GM23338 (cell line): ENCODE data around the gene ZNF385C. TPM values are rescaled to one million over a fixed set of nuclear protein-coding genes. Genes with fewer than 3 reads are reported as not detected.

Source experiments
- ATAC-seq: fragments of 200-7000 bp; cut with Tn5 transposase; 3 replicates; pipeline ENCODE4 v1.9.1; 2020
- DNase-seq: peaks from one replicate; pipeline ENCODE4 v3.0.0-alpha.2; 2015; ENCODE audit warnings: low spot score
- H2AFZ ChIP-seq: fragments of 200-600 bp; sonication (generic); 2 replicates; pipeline ENCODE4 v1.8.0; 2016; ENCODE audit warnings: antibody characterized with exemption, mild to moderate bottlenecking, moderate library complexity
- H3F3A ChIP-seq: fragments of 200-600 bp; sonication (generic); replicated peaks from 2 replicates; pipeline ENCODE4 v1.8.0; 2017; ENCODE audit warnings: antibody characterized with exemption, mixed run types, low read depth
- H3K27ac ChIP-seq: fragments of 200-600 bp; sonication (generic); 2 replicates; pipeline ENCODE4 v1.6.1; 2016; ENCODE audit warnings: low read depth
- H3K27me3 ChIP-seq: fragments of 200-600 bp; sonication (generic); 2 replicates; pipeline ENCODE4 v1.8.0; 2016; ENCODE audit warnings: mild to moderate bottlenecking, mixed run types, moderate library complexity; ENCODE audit not compliant: insufficient read depth
- H3K36me3 ChIP-seq: fragments of 200-600 bp; sonication (generic); 2 replicates; pipeline ENCODE4 v1.8.0; 2016; ENCODE audit warnings: mild to moderate bottlenecking; ENCODE audit not compliant: insufficient read depth
- H3K4me1 ChIP-seq: fragments of 200-600 bp; sonication (generic); 2 replicates; pipeline ENCODE4 v1.8.0; 2016; ENCODE audit warnings: mild to moderate bottlenecking, moderate library complexity; ENCODE audit not compliant: insufficient read depth
- H3K4me2 ChIP-seq: fragments of 200-600 bp; sonication (generic); 2 replicates; pipeline ENCODE4 v1.7.1; 2017; ENCODE audit warnings: mixed run types
- H3K4me3 ChIP-seq: fragments of 200-600 bp; sonication (generic); 2 replicates; pipeline ENCODE4 v1.6.1; 2016; ENCODE audit warnings: mixed run types
- H3K79me2 ChIP-seq: fragments of 200-600 bp; sonication (generic); replicated peaks from 2 replicates; pipeline ENCODE4 v1.8.0; 2017; ENCODE audit warnings: mild to moderate bottlenecking; ENCODE audit not compliant: insufficient read depth
- H3K9me2 ChIP-seq: fragments of 200-600 bp; sonication (generic); 2 replicates; pipeline ENCODE4 v1.8.0; 2017; ENCODE audit not compliant: insufficient read depth
- H4K20me1 ChIP-seq: fragments of 200-600 bp; sonication (generic); replicated peaks from 2 replicates; pipeline ENCODE4 v1.8.0; 2017; ENCODE audit warnings: mild to moderate bottlenecking; ENCODE audit not compliant: insufficient read depth
- H3K27ac Mint-ChIP-seq: 2 replicates; pipeline ENCODE4 v1.8.0; 2020; ENCODE audit warnings: inconsistent platforms, mild to moderate bottlenecking, moderate library complexity, mixed read lengths
- H3K27me3 Mint-ChIP-seq: 3 replicates; pipeline ENCODE4 v1.8.0; 2022; ENCODE audit warnings: low read depth, mild to moderate bottlenecking, moderate library complexity, mixed read lengths, inconsistent platforms; ENCODE audit not compliant: insufficient read depth, poor library complexity
- H3K36me3 Mint-ChIP-seq: 3 replicates; pipeline ENCODE4 v1.8.0; 2021; ENCODE audit warnings: low read depth, mild to moderate bottlenecking, inconsistent platforms, moderate library complexity, mixed read lengths
- H3K4me1 Mint-ChIP-seq: 3 replicates; pipeline ENCODE4 v1.8.0; 2020; ENCODE audit warnings: mild to moderate bottlenecking, inconsistent platforms, mixed read lengths
- H3K4me3 Mint-ChIP-seq: 3 replicates; pipeline ENCODE4 v1.8.0; 2021; ENCODE audit warnings: moderate library complexity, mild to moderate bottlenecking, inconsistent platforms, mixed read lengths
- H3K9me3 Mint-ChIP-seq: 3 replicates; pipeline ENCODE4 v1.8.0; 2020; ENCODE audit warnings: moderate library complexity, mild to moderate bottlenecking, inconsistent platforms, mixed read lengths
- CREB1 ChIP-seq: fragments of 250-450 bp; sonication (Bioruptor Pico); IDR thresholded peaks from 2 replicates; pipeline ENCODE4 v1.5.0; 2020; ENCODE audit warnings: low read depth, mild to moderate bottlenecking, moderate library complexity
- NANOG ChIP-seq: IDR thresholded peaks from 2 replicates; pipeline ENCODE4 v1.6.1; 2016; ENCODE audit warnings: antibody characterized with exemption, borderline replicate concordance
- POLR2AphosphoS5 ChIP-seq: IDR thresholded peaks from 2 replicates; pipeline ENCODE4 v1.6.1; 2016; ENCODE audit warnings: antibody characterized with exemption, low read depth
- STAT1 ChIP-seq: IDR thresholded peaks from one replicate; pipeline ENCODE4 v1.6.1; 2016; ENCODE audit warnings: antibody characterized with exemption; ENCODE audit not compliant: unreplicated experiment
- ZNF114 ChIP-seq: fragments of 250-450 bp; sonication (Bioruptor Pico); IDR thresholded peaks from 2 replicates; pipeline ENCODE4 v1.5.0; 2020; ENCODE audit warnings: mild to moderate bottlenecking, moderate library complexity
- ZNF331 ChIP-seq: fragments of 250-450 bp; sonication (Bioruptor Pico); IDR thresholded peaks from 2 replicates; pipeline ENCODE4 v1.5.0; 2020; ENCODE audit warnings: low read depth, mild to moderate bottlenecking, moderate library complexity
- polyA plus RNA-seq: library from polyadenylated mRNA; unstranded; fragments of >200 nt; fragmentation: Nextera tagmentation; extraction: Ambion mirVana; gene quantifications from 2 replicates; pipeline ENCODE4 v1.2.1, GENCODE V29; 2016
- total RNA-seq: library from RNA; depleted of rRNA; stranded (reverse); fragments of >200 nt; shearing (Covaris generic); gene quantifications from 2 replicates; pipeline ENCODE4 v1.2.3, GENCODE V29; 2014
- TF ChIP-seq, protein P1 (sequence below): IDR thresholded peaks from 2 replicates; pipeline ENCODE4 v1.6.1; 2016; ENCODE audit warnings: antibody characterized with exemption
- TF ChIP-seq, protein P2 (sequence below), 2 experiments: fragments of 200-600 bp in 1 of 2; sonication (generic) in 1 of 2; conservative IDR thresholded peaks; 2 replicates each; pipeline versions ENCODE4 v1.5.1 to v1.6.1; 2016 to 2017; ENCODE audit warnings: antibody characterized with exemption in 2 of 2, low read depth in 2 of 2, mild to moderate bottlenecking in 2 of 2, moderate library complexity in 1 of 2
- TF ChIP-seq, protein P3 (sequence below): fragments of 250-450 bp; sonication (Bioruptor Pico); IDR thresholded peaks from 2 replicates; pipeline ENCODE4 v1.5.0; 2020; ENCODE audit warnings: mild to moderate bottlenecking, moderate library complexity

Gene ZNF385C
- total and polyA plus RNA-seq, 2 experiments from 2014 or later: 1.9 to 3.1 TPM

- no peak for TF ChIP-seq ZNF331 (CRISPR knock-in tag)
- TF ChIP-seq, protein P1, sequence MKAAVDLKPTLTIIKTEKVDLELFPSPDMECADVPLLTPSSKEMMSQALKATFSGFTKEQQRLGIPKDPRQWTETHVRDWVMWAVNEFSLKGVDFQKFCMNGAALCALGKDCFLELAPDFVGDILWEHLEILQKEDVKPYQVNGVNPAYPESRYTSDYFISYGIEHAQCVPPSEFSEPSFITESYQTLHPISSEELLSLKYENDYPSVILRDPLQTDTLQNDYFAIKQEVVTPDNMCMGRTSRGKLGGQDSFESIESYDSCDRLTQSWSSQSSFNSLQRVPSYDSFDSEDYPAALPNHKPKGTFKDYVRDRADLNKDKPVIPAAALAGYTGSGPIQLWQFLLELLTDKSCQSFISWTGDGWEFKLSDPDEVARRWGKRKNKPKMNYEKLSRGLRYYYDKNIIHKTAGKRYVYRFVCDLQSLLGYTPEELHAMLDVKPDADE: no peak
These were observed 111.6 kb downstream of the ZNF385C start (continued) for GRCh38 chr17:41986634-41987033.

DNA sequence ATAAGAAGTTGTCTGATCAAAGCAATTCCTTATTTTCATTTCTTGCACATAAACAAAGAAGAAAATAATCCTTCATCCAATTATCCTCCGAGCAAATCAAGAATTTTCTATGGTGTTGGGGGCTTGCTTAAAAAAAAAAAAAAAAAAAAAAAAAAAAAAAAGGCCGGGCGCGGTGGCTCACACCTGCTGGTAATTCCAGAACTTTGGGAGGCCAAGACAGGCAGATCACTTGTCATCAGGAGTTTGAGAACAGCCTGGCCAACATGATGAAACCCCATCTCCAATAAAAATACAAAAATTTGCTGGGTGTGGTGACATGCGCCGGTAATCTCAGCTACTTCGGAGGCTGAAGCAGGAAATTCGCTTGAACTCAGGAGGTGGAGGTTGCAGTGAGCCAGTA is 112.4 kb downstream of the ZNF385C start:
- Mint-ChIP-seq H3K36me3 (peaks cover 95% of the 10 kb centered on the region), H3K27ac (no peak overlapping the region), H3K27me3 (peaks cover 6% of the 10 kb centered on the region), H3K9me3 (no peaks in the 10 kb centered on the region), H3K4me3 (no peak overlapping the region), H3K4me1 (no peaks in the 10 kb centered on the region)
- Histone ChIP-seq H3F3A (peaks cover 24% of the 10 kb centered on the region), H3K4me1 (no peaks in the 10 kb centered on the region), H4K20me1 (peaks cover 33% of the 10 kb centered on the region), H2AFZ (no peak overlapping the region), H3K4me3 (no peak overlapping the region), H3K4me2 (no peak overlapping the region), H3K79me2 (0 out of 2 replicates have a peak, but pooled peaks cover under 1% of the 10 kb centered on the region), H3K36me3 (peaks cover 83% of the 10 kb centered on the region), H3K9me2 (no peaks in the 10 kb centered on the region), H3K27me3 (no peaks in the 10 kb centered on the region), H3K27ac (no peak overlapping the region)
- DNase-seq: no peak
- TF ChIP-seq ZNF331 (CRISPR knock-in tag) (no peak), POLR2AphosphoS5 (no peak), ZNF114 (CRISPR knock-in tag) (no peak), CREB1 (CRISPR knock-in tag) (no peak), NANOG (no peak)
- TF ChIP-seq, protein P2, sequence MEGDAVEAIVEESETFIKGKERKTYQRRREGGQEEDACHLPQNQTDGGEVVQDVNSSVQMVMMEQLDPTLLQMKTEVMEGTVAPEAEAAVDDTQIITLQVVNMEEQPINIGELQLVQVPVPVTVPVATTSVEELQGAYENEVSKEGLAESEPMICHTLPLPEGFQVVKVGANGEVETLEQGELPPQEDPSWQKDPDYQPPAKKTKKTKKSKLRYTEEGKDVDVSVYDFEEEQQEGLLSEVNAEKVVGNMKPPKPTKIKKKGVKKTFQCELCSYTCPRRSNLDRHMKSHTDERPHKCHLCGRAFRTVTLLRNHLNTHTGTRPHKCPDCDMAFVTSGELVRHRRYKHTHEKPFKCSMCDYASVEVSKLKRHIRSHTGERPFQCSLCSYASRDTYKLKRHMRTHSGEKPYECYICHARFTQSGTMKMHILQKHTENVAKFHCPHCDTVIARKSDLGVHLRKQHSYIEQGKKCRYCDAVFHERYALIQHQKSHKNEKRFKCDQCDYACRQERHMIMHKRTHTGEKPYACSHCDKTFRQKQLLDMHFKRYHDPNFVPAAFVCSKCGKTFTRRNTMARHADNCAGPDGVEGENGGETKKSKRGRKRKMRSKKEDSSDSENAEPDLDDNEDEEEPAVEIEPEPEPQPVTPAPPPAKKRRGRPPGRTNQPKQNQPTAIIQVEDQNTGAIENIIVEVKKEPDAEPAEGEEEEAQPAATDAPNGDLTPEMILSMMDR (conservative IDR thresholded peaks at IDR 0.05; ENCODE audit: low read depth in 2 of 2): no peak
- no peak for ATAC-seq

GRCh38 chr17:41984454-41984853 is 113.8 kb downstream of the ZNF385C start:
- Mint-ChIP-seq H3K9me3 (no peaks in the 10 kb centered on the region), H3K27me3 (peaks cover 9% of the 10 kb centered on the region), H3K4me3 (no peak overlapping the region), H3K36me3 (peaks cover 97% of the 10 kb centered on the region), H3K27ac (no peak overlapping the region), H3K4me1 (no peaks in the 10 kb centered on the region)
- no peak overlapping the region for H3K4me3 ChIP-seq
- H3K79me2 ChIP-seq: no peaks in the 10 kb centered on the region
- H3K36me3 ChIP-seq: peaks cover 79% of the 10 kb centered on the region
- H3K4me2 ChIP-seq: no peak overlapping the region
- DNase-seq: no peak
- H3K4me1 ChIP-seq: no peaks in the 10 kb centered on the region
- H4K20me1 ChIP-seq: peaks cover 39% of the 10 kb centered on the region
- H3F3A ChIP-seq: peaks cover 23% of the 10 kb centered on the region
- H3K27me3 ChIP-seq: no peaks in the 10 kb centered on the region
- no peak for ATAC-seq
- H3K27ac ChIP-seq: 0 out of 2 replicates have a peak overlapping the region, but pooled peaks have one; percentile 55
- H3K9me2 ChIP-seq: no peaks in the 10 kb centered on the region
- no peak overlapping the region for H2AFZ ChIP-seq
- TF ChIP-seq, protein P1: no peak
- TF ChIP-seq, protein P3, sequence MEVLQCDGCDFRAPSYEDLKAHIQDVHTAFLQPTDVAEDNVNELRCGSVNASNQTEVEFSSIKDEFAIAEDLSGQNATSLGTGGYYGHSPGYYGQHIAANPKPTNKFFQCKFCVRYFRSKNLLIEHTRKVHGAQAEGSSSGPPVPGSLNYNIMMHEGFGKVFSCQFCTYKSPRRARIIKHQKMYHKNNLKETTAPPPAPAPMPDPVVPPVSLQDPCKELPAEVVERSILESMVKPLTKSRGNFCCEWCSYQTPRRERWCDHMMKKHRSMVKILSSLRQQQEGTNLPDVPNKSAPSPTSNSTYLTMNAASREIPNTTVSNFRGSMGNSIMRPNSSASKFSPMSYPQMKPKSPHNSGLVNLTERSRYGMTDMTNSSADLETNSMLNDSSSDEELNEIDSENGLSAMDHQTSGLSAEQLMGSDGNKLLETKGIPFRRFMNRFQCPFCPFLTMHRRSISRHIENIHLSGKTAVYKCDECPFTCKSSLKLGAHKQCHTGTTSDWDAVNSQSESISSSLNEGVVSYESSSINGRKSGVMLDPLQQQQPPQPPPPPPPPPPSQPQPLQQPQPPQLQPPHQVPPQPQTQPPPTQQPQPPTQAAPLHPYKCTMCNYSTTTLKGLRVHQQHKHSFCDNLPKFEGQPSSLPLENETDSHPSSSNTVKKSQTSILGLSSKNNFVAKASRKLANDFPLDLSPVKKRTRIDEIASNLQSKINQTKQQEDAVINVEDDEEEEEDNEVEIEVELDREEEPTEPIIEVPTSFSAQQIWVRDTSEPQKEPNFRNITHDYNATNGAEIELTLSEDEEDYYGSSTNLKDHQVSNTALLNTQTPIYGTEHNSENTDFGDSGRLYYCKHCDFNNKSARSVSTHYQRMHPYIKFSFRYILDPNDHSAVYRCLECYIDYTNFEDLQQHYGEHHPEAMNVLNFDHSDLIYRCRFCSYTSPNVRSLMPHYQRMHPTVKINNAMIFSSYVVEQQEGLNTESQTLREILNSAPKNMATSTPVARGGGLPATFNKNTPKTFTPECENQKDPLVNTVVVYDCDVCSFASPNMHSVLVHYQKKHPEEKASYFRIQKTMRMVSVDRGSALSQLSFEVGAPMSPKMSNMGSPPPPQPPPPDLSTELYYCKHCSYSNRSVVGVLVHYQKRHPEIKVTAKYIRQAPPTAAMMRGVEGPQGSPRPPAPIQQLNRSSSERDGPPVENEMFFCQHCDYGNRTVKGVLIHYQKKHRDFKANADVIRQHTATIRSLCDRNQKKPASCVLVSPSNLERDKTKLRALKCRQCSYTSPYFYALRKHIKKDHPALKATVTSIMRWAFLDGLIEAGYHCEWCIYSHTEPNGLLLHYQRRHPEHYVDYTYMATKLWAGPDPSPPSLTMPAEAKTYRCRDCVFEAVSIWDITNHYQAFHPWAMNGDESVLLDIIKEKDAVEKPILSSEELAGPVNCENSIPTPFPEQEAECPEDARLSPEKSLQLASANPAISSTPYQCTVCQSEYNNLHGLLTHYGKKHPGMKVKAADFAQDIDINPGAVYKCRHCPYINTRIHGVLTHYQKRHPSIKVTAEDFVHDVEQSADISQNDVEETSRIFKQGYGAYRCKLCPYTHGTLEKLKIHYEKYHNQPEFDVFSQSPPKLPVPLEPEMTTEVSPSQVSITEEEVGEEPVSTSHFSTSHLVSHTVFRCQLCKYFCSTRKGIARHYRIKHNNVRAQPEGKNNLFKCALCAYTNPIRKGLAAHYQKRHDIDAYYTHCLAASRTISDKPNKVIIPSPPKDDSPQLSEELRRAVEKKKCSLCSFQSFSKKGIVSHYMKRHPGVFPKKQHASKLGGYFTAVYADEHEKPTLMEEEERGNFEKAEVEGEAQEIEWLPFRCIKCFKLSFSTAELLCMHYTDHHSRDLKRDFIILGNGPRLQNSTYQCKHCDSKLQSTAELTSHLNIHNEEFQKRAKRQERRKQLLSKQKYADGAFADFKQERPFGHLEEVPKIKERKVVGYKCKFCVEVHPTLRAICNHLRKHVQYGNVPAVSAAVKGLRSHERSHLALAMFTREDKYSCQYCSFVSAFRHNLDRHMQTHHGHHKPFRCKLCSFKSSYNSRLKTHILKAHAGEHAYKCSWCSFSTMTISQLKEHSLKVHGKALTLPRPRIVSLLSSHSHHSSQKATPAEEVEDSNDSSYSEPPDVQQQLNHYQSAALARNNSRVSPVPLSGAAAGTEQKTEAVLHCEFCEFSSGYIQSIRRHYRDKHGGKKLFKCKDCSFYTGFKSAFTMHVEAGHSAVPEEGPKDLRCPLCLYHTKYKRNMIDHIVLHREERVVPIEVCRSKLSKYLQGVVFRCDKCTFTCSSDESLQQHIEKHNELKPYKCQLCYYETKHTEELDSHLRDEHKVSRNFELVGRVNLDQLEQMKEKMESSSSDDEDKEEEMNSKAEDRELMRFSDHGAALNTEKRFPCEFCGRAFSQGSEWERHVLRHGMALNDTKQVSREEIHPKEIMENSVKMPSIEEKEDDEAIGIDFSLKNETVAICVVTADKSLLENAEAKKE: no peak
- TF ChIP-seq STAT1 (no peak), CREB1 (CRISPR knock-in tag) (no peak), ZNF114 (CRISPR knock-in tag) (no peak)
